Spleen (tissue), 11 donors: ENCODE data around the gene PKD2L2. TPM values are rescaled to one million over a fixed set of nuclear protein-coding genes. Genes with fewer than 3 reads are reported as not detected.

Experiments
- DNase-seq: peaks from one replicate; pipeline ENCODE4 v3.0.0-alpha.2; 2020
- H3K27ac ChIP-seq, 8 donors: fragments of 200-600 bp; sonication (generic) in 7 of 8; 1 replicate in 4 of 8; 2 replicates in 4 of 8; pipeline versions ENCODE4 v1.5.0 to v1.8.0; 2016 to 2021; ENCODE audit warnings: inconsistent platforms in 4 of 8, mild to moderate bottlenecking in 4 of 8, moderate library complexity in 1 of 8
- H3K27me3 ChIP-seq, 7 donors: fragments of 200-600 bp; sonication (generic) in 6 of 7; replicated peaks in 1 of 7; 1 replicate in 4 of 7; 2 replicates in 3 of 7; pipeline versions ENCODE4 v1.5.0 to v1.8.0; 2016 to 2021; ENCODE audit warnings: inconsistent platforms in 3 of 7, mild to moderate bottlenecking in 1 of 7
- H3K36me3 ChIP-seq, 6 donors: fragments of 200-600 bp; sonication (generic) in 5 of 6; 1 replicate in 4 of 6; 2 replicates in 2 of 6; pipeline versions ENCODE4 v1.5.0 to v1.8.0; 2016 to 2021; ENCODE audit warnings: inconsistent platforms in 2 of 6
- H3K4me1 ChIP-seq, 6 donors: fragments of 200-600 bp; sonication (generic) in 5 of 6; 1 replicate in 3 of 6; 2 replicates in 3 of 6; pipeline versions ENCODE4 v1.5.0 to v1.8.0; 2016 to 2021; ENCODE audit warnings: inconsistent platforms in 3 of 6
- H3K4me3 ChIP-seq, 8 donors: fragments of 200-600 bp; sonication (generic) in 7 of 8; 1 replicate in 4 of 8; 2 replicates in 4 of 8; pipeline versions ENCODE4 v1.5.0 to v1.8.0; 2016 to 2021; ENCODE audit warnings: inconsistent platforms in 4 of 8, mild to moderate bottlenecking in 4 of 8, moderate library complexity in 2 of 8
- H3K9me3 ChIP-seq, 8 donors: fragments of 200-600 bp; sonication (generic) in 7 of 8; 1 replicate in 4 of 8; 2 replicates in 4 of 8; pipeline versions ENCODE4 v1.5.0 to v1.8.0; 2016 to 2021; ENCODE audit warnings: inconsistent platforms in 4 of 8
- POLR2A ChIP-seq, 3 donors: fragments of 450-650 bp; IDR thresholded peaks; one replicate each; pipeline ENCODE4 v1.5.1; 2017; ENCODE audit warnings: antibody characterized with exemption in 3 of 3, mild to moderate bottlenecking in 1 of 3
- POLR2AphosphoS5 ChIP-seq, 3 donors: sonication (generic); formaldehyde crosslinking; IDR thresholded peaks; one replicate each; pipeline ENCODE4 v1.5.1; 2017; ENCODE audit warnings: antibody characterized with exemption in 3 of 3
- WGBS, 5 donors: extraction: QIAGEN DNeasy Blood & Tissue Kit in 3 of 5; methylation state at CpG; one replicate each; pipeline versions ENCODE4 v1.1.5 to v1.1.7; 2013 to 2018; 5-methylcytosine and 5-hydroxymethylcytosine counted together
- intact Hi-C: fragments of 100-400 bp; cut with DNase I; formaldehyde crosslinking; loops from one replicate; pipeline ENCODE4 v1.15.0; 2023; ENCODE audit warnings: low total_unique reads
- polyA plus RNA-seq, 3 donors: library from polyadenylated mRNA; stranded (reverse); fragments of 200-250 nt; gene quantifications; one replicate each; pipeline ENCODE4 v1.2.1, GENCODE V29; 2013
- total RNA-seq, 7 donors: library from RNA; depleted of rRNA in 3 of 7; stranded (reverse); fragments of >200 nt in 3 of 7; fragmentation: NEBNext Ultra II Directional in 4 of 7; extraction: Animal tissue kit (Norgen Biotek cat#: 25700) in 4 of 7; gene quantifications; one replicate each; pipeline versions ENCODE4 v1.1.0 to v1.2.1, GENCODE V29; 2016 to 2021
- TF ChIP-seq, protein P1 (sequence below), 11 experiments: fragments of 200-600 bp in 7 of 11; fragments of 450-650 bp in 4 of 11; sonication (generic) in 4 of 11; IDR thresholded peaks in 8 of 11; conservative IDR thresholded peaks in 3 of 11; 1 replicate in 7 of 11; 2 replicates in 4 of 11; pipeline versions ENCODE4 v1.4.0 to v1.8.0; 2016 to 2021; ENCODE audit warnings: antibody characterized with exemption in 11 of 11, inconsistent platforms in 4 of 11, mild to moderate bottlenecking in 1 of 11
- donor health status: healthy with polysubstance abuse.
- donor health status: DM: no; HTN: no; CAD: no; lungs with moderate emphysema.
- donor health status: DM: no; HTN: no; CAD: no.
- donor health status: Bipolar disorder and iron deficiency.
- donor health status: healthy.
- donor health status: DM: no; HTN: no; CAD: no.
- donor health status: DM: yes; HTN: yes; CAD: no.

Gene PKD2L2
- total and polyA plus RNA-seq, 10 donors: 0.09 to 1.8 (median 1.1) TPM; not detected in 7

DNA sequence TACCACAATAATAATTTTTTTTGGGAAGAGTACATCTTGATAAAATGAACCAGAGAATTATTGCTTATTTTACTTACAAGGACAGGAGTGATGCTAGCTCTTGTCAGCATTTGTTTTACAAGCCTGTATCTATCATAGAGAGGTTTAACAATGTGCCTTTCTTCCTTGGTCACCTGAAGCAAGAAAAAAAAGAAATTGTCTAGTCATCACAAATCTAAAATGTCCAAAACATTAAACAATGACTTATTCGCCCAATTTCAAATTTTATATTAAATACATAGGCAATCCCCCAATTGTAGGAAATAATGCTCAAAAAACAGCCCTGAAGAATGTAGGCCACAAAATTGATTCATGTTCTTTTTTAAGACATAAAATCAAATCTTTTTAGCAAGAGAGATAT, 56.6 kb downstream of the PKD2L2 start:
- 93 to 100% (median 97%) methylated on average over 1 of the region's 1 CpG for WGBS, 5 donors
- H3K27me3 ChIP-seq: no peaks in the 10 kb centered on the region
- H3K4me1 ChIP-seq: no peaks in the 10 kb centered on the region
- no peak for DNase-seq
- intact Hi-C loops: no loop called here
- no peak overlapping the region for H3K4me3 ChIP-seq
- peaks cover 16 to 100% (median 100%) of the 10 kb centered on the region in 6 donors for H3K36me3 ChIP-seq
- peaks cover 0 to 4% (median 0%) of the 10 kb centered on the region in 8 donors for H3K9me3 ChIP-seq
- TF ChIP-seq POLR2AphosphoS5 (IDR thresholded peaks at IDR 0.05) (no peak), POLR2A (IDR thresholded peaks at IDR 0.05) (no peak)
- TF ChIP-seq, protein P1, sequence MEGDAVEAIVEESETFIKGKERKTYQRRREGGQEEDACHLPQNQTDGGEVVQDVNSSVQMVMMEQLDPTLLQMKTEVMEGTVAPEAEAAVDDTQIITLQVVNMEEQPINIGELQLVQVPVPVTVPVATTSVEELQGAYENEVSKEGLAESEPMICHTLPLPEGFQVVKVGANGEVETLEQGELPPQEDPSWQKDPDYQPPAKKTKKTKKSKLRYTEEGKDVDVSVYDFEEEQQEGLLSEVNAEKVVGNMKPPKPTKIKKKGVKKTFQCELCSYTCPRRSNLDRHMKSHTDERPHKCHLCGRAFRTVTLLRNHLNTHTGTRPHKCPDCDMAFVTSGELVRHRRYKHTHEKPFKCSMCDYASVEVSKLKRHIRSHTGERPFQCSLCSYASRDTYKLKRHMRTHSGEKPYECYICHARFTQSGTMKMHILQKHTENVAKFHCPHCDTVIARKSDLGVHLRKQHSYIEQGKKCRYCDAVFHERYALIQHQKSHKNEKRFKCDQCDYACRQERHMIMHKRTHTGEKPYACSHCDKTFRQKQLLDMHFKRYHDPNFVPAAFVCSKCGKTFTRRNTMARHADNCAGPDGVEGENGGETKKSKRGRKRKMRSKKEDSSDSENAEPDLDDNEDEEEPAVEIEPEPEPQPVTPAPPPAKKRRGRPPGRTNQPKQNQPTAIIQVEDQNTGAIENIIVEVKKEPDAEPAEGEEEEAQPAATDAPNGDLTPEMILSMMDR (IDR thresholded peaks at IDR 0.05 in 8 of 11, conservative IDR thresholded peaks at IDR 0.05 in 3 of 11): no peak
- no peak overlapping the region for H3K27ac ChIP-seq

DNA sequence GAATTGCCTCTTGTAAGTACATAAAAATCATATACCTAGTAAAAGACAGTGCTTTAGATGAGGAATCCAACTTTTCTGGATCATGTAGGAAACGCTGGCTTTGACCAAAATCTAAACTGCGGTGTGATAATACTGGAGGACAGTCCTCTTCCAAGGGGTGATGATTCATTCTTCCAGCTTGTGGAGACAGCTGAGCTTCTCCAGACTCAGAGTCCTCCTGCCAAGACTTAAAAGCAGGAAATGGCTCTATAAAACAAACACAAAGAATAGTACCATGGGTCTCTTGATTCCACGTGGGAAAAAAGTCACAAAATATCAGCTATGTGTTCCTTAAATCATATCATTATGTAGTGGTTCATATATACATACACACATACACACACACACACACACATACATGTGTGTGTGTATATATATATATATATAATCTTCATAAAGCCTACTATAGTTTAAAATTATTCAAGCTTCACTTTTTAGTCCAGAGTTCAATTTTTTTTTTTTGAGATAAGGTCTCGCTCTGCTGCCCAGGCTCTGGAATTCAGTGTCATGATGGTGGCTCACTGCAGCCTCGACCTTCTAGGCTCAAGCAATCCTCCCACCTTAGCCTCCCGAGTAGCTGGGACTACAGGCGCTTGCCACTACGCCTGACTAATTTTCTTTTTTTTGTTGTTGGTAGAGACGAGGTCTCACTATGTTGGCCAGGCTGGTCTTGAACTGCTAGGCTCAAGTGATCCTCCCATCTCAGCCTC, 65.0 kb downstream of the PKD2L2 start:
- WGBS, 5 donors: 82 to 89% (median 86%) methylated on average over 9 of the region's 9 CpGs
- H3K27ac ChIP-seq: peak overlapping the region in 1 of 8 donors; percentile 13
- H3K9me3 ChIP-seq: no peaks in the 10 kb centered on the region
- H3K36me3 ChIP-seq: peaks cover 0 to 100% (median 68%) of the 10 kb centered on the region in 6 donors
- no peak overlapping the region for H3K4me3 ChIP-seq
- intact Hi-C loops: no loop called here
- H3K27me3 ChIP-seq: no peaks in the 10 kb centered on the region
- no peak for TF ChIP-seq POLR2AphosphoS5 (IDR thresholded peaks at IDR 0.05)
- no peak for TF ChIP-seq POLR2A (IDR thresholded peaks at IDR 0.05)
- TF ChIP-seq, protein P1 (IDR thresholded peaks at IDR 0.05 in 8 of 11, conservative IDR thresholded peaks at IDR 0.05 in 3 of 11): no peak
- no peaks in the 10 kb centered on the region for H3K4me1 ChIP-seq
- no peak for DNase-seq

DNA sequence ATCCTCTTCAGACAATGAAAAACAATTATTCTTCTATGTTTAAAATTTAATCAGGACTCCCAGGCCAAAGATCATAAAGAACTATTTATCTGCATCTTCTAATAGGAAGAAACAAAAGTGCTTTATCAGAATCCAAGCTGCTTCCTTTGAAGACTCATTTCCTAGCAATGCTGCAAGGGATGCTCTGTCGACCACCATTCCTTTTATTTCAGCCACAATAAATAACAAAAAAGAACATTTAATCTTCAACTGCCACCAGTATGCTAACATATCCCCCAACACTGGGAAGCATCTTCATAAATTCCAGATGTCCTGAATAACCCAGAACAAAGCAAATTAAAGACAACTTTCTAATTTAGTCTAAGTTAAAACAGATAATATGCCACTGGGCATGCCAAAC, 68.7 kb downstream of the PKD2L2 start:
- DNase-seq: no peak
- Histone ChIP-seq H3K4me1 (no peaks in the 10 kb centered on the region), H3K27ac (no peak overlapping the region), H3K9me3 (no peaks in the 10 kb centered on the region), H3K4me3 (no peak overlapping the region), H3K36me3 (peaks cover 2 to 98% (median 42%) of the 10 kb centered on the region in 6 donors), H3K27me3 (no peaks in the 10 kb centered on the region)
- 64 to 76% (median 68%) methylated on average over 1 of the region's 1 CpG for WGBS, 5 donors
- no peak for TF ChIP-seq POLR2A (IDR thresholded peaks at IDR 0.05)
- TF ChIP-seq POLR2AphosphoS5 (IDR thresholded peaks at IDR 0.05): no peak
- TF ChIP-seq, protein P1 (IDR thresholded peaks at IDR 0.05 in 8 of 11, conservative IDR thresholded peaks at IDR 0.05 in 3 of 11): no peak
- intact Hi-C loops: no loop called here

DNA sequence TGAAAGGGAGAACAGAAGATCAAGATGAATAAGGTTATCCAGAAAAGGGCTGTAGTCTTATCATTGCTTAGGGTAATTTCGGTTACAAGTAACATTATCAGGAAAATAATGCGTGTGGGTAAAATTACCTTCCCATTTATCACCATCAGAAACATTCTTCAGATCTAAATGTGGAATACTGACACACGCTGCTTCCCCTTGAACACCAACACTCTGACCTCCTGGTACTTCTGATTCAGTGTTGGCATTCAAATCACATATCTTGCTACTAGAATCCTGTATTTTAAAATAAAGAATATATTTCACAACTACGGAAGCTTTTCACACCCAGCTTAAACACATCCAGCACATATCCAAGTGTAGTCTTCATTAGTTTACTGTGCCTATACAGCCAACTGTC, 70.2 kb downstream of the PKD2L2 start:
- Histone ChIP-seq H3K9me3 (no peaks in the 10 kb centered on the region), H3K27me3 (no peaks in the 10 kb centered on the region), H3K4me1 (no peaks in the 10 kb centered on the region), H3K27ac (no peak overlapping the region), H3K4me3 (no peak overlapping the region), H3K36me3 (peaks cover 0 to 98% (median 31%) of the 10 kb centered on the region in 6 donors)
- no peak for DNase-seq
- no peak for TF ChIP-seq POLR2AphosphoS5 (IDR thresholded peaks at IDR 0.05)
- no peak for TF ChIP-seq POLR2A (IDR thresholded peaks at IDR 0.05)
- TF ChIP-seq, protein P1 (IDR thresholded peaks at IDR 0.05 in 8 of 11, conservative IDR thresholded peaks at IDR 0.05 in 3 of 11): no peak
- 94 to 97% (median 95%) methylated on average over 4 of the region's 4 CpGs for WGBS, 5 donors
- intact Hi-C loops: no loop called here
